Measurements from ENCODE around the gene GRIA3.
A peak's percentile ranks its signal among the peaks of the same experiment; 100 is the strongest.
"Not testable (repeated sequence)": the region's sequence is repeated elsewhere in the genome, so short reads cannot be mapped to it uniquely, and the experiment has no call there.

GRIA3 gene

DNA sequence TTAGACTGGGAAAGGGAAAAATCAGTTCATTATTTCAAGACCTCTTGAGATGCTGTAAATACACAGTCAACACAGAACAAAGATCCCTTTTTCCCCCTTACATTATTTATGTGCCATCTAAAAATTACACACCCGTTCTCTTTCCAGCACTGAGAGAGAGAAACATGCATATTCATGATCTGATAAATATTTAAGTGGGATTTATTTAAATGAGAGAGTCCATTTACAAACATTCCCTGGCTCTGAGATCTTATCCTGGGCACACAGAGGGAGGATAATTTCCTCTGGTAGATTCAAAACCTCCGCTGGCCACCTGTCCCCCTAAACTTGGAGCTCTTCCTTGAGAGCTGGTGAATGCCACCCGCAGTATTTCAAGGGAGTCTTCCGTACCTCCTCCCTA lies 88.6 kb downstream of the GRIA3 start:
- DNase-seq, result no peak

DNA sequence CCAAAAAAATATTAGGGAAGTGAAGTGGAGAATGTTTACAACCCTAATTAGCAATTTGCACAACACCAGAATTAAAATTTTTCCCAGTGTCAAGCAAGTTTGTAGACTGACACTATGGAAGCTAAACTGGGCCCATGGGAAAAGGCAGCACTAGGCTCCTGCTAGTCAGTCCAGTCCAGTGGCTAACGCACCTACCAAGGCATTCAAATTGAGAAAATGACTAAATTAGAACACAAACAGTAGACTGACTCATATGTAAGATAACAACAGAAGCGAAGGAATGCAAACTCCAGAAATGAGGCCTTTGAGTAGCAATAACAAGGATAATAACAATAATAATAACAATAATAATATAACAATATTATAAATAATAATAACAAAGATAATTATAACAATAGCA lies 90.7 kb downstream of the GRIA3 start:
- no peak for DNase-seq

DNA sequence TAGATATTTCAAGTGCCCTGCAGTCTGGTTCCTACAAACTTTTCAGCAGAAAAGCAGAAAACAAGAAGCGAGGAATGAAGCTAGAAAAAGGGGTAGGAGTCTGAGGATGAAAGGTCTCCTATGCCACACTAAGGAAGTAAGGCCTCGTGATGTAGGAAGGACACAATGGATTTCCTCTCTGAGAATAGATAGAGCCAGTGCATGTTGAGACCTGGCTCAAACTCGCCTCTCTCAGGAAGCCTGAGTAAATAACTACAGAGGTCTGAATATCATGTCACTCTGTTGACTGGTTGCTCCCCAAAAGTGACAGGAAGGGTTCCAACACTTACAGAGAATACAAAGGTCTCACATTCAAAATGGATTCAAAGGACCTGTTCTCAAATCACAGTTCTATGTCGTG lies 93.3 kb downstream of the GRIA3 start:
- no peak for DNase-seq

DNA sequence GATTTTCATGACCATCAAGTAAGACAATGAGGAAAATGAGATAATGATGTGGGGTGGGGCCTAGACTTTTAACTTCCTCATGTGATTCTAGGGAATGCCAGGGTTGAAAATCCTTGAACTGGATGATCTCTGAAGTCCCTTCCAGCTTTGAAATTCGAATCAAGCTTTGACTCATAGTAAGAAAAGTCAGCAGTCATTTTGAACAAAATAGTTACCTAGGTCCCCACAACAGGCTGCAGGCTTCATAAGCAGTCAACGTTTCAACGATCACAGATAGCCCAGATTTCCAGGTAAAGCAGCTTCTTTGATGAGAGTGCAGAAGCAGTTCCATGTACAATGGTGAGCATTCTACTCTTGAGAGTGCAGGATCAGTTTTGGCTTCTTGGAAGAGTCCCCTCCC lies 93.7 kb downstream of the GRIA3 start:
- no peak for DNase-seq

DNA sequence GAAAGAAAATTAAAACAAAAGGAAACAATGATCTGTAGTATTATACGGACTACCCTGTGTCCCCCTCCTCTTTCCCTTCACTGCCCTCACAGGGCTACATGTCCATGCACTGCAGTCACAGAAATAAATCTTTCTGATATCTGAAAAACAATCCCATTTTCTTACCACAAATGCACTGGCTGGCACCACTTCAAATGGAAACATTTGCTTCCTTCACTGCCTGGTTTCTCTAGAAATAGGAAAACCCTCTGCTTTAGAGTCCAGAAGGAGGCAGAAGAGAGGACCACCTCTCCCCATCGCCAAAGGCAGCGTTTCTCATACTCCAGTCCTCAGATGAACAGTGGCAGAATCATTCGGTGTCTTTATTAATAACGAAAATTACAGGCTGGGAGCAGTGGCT lies 98.2 kb downstream of the GRIA3 start:
- DNase-seq, result no peak

DNA sequence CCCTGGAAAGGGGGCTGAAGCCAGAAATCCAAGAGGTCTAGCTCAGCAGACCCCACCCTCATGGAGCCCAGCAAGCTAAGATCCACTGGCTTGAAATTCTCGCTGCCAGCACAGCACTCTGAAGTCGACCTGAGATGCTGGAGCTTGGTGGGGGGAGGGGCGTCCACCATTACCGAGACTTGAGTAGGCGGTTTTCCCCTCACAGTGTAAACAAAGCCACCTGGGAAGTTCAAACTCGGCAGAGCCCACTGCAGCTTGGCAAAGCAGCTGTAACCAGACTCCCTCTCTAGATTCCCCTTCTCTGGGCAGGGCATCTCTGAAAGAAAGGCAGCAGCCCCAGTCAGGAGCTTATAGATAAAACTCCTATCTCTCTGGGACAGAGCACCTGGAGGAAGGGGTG lies 99.3 kb downstream of the GRIA3 start:
- DNase-seq, result not testable (repeated sequence)

DNA sequence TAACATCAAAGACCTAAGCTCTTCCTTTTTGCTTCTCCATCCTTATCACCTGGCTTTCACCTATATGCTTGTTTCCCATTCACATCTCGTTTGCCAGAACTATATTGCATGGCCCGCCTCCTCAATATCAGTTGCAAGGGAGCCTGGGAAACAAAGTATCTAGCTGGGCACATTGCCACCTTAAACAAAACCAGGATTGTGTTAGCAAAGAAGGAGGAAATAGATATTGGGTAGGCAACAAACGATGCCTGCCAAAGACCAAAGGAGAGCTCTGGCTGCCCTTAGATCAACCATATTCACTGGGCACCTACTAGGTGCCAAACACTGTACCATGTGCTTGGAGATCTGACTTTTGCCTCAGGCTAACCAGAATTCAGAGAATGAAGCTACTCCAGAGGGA lies 107.5 kb downstream of the GRIA3 start:
- no peak for DNase-seq

DNA sequence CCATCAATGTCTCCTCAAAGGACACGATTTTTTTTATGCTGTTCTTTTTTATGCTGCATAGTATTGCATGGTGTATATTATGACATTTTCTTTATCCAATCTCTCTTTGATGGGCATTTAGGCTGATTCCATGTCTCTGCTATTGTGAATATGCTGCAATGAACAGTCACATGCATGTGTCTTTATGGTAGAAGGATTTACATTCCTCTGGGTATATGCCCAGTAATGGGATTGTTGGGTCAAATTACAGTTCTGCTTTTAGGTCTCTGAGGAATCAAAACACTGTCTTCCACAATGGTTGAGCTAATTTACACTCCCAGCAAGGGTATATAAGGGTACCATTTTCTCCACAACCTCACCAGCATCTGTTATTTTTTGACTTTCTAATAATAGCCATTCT lies 113.9 kb downstream of the GRIA3 start:
- DNase-seq, result no peak

DNA sequence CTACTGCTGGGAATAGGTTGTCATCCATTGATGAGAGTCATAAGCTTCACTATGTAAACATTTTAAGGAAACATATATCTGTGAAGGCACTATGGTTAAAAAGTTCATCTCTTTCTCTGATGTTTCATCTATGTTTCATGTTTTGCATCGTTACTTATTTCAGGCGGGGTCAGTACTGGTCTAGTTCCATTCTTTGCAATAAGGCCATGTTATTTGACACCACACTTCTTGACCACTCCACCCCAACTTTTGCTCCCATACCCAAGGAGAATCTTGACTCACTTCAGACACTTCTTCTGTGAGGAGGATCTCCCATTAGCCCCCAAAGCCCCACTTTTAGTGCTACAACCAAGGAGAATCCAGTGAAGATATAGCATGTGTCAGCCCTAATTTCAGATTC lies 119.4 kb downstream of the GRIA3 start:
- DNase-seq, result no peak

DNA sequence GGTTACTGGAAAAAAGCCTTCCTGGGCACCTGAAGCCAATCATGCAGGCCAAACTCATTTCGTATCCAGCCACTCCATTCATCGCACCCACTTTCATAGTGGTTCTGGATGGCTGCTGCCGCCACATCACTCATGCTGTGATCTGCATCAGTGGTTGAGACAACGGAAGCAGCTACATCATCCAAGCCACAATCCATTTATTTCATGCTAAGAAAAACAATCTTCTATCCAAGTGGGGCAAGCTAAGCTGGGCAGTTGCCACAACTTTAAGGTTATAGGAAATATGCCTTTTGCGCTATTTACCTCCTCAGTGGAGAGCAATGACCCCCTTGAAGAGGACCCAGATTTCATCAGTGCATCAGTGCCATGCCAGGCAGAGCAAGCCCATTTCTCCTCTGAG lies 124.6 kb downstream of the GRIA3 start:
- no peak for DNase-seq

DNA sequence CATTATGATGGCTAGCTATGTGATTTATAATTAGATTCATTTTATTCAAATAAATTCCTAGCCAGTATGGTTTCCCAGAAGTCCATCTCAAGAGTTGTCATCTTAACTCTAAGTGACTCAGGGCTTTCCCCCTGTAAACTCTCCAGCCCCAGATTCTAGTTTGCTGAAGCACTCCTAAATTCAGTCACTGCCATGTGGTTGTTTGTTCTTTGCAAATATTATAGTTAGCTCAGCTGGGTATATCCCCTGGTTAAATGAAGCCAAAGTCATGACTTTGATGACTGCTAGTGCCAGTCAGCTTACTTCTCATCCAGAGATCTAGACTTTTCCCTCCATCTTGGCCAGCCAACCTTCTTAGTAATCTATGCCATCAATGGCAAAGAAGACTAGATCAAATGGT lies 126.0 kb downstream of the GRIA3 start:
- no peak for DNase-seq

DNA sequence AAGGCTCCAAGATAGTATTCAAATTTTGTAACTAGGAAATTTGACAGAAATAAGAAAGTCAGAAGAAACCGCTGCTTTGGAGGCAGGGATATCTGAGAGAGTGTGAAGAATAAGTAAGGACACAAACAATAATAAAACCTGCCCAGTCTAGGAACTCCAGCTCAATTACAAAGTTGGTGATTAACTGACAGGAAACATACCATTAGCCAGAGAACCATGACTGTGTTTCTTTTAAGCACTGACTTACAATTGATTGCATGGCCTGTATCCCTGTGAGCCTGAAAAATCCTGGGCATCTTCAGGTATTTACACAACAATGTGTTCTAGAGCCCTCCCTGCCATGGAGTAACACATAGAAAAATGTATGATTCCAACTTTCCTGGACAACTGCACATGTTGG lies 127.4 kb downstream of the GRIA3 start:
- no peak for DNase-seq

DNA sequence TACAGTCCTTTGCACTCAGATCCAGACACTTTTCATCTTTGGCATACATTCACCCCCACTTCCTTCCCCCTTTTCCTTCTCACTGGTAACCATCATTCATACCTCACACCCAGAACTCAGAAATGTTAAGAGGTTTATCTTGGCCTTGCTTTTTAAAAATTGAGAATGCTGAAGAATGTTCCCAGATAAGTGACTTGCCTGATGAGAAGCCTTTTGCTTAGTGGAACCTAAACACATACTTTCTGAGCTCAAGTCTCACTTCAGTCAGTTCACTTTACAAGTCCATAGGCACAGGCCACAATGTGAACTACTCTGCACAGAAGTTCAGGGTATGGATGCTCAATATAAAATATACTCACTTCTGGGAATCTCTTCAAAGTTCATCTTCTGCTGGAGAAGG lies 129.4 kb downstream of the GRIA3 start:
- no peak for DNase-seq

DNA sequence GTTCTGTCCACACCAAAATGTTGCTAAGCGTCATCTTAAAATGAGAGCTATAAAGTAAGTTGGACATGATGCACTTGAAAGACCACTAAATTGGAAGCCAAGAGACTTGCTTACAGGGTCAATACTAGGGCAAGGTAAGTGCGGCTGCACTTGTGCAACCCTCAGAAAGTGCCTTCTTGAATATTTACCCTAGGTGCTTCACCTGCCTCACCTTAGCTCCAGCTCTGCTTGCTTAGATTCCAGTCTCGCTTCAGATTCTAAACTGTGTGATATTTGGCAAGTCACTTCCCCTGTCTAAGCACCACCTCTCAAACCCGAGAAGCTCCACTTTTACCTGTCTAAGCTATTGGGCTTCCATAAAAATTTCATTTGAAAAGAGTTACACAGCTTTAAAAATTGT lies 136.5 kb downstream of the GRIA3 start:
- no peak for DNase-seq

DNA sequence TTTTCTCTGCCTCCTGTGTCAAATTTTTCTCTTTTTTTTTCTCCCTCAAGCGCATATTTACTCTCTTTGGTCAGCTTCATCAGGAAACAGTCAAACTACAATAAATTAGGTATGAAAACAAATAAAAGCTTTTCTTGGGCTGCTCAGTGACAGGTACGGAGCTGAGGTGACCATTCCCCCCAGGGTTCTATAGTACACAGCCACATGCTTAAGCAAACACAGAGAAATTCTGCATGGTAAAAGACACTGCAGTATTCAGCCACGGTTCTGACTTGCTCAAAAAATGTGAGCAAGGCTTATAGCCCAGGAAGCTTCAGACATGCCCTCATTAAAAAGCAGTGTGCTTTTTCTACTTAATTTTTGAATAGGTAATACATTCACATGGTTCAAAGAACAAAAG lies 138.5 kb downstream of the GRIA3 start:
- DNase-seq, result no peak

DNA sequence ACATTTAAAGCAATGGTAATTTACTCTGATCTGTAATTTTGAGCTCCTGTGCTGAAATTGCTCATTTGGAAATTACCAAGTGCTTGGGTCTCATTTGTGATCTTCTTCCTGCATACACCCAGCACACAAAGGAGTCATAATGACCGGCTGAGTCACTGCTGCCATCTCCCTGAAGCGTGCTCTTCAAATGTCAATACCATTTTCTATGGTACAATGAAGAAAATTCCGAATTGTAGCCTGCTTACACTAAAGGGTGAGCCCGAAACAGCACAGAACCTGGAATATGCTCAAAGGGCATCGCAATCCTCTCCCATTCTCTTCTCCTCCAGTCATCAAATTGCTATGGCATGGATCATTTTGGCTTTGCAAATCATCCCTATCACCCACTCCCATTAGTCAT lies 140.5 kb downstream of the GRIA3 start:
- peak in 7 of 56 donors; percentile 0 to 3 (median 0) for DNase-seq

DNA sequence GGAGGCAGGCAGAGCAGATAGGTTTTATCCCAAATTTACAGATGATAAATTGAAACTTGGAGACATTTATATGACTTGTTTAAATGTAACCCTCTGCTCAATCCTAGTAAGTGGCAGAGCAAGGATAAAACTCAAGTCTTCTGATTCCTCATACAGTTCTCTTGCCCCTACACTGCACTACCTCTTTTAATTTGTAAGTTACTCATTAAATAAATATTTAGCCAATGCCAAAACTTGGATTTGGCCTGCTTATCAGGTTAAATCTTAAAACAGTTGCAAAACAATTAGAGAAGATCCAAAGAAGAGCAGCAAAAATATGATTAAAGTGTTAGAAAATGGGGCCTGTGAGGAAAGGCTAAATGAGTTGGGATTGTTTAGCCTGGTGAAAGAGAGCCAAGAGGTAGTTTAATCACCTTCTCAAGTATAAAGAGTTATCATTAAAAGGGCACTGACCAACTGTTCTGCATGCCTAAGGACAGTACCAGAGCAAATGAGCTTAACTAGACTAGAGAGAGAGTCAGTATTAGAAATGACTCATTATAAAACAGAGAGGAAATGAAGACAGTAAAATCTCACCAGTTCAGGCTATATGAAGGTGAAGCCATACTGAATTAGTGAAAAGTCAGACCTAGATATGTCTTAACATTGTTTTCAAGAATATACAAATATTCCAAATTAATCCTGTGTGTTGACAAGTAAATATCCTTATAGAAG lies 146.3 kb downstream of the GRIA3 start:
- DNase-seq, result no peak

DNA sequence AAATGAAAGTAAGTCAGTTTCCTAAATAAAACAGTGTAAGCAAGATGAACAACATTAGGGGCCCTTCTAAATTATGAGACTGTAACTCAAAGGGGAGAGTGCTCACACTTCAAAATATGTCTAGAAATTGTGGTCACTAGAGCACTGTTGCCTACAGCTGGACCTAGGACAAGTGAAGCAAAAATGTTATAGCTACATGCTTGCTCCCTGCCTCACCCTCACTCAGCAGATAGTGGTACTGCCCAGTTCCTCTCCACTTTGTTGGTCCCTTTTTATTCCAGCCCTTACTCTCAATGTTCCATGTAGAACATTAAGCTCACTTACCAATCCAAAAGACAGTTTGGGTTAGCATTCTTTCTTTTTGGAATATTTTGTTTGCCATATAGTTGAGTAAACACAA lies 147.3 kb downstream of the GRIA3 start:
- no peak for DNase-seq

DNA sequence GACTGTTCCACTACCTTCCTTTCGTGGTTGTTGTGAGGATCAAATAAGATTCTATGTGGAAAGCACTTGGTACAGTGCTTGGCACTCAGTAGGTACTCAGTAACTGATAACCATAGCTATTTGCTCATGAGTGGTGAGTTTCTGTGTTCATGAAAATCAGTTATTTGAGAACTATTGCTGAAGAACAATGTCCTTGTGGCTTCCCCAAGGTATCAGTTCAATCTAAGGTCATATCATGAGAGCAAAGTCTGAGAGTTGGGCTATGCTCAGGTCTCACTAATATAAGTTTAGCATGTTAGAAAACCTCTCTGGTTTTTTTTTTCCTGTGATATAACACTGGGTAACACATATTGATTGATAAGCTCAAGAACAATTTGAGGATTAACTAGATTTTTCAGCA lies 147.8 kb downstream of the GRIA3 start:
- no peak for DNase-seq

DNA sequence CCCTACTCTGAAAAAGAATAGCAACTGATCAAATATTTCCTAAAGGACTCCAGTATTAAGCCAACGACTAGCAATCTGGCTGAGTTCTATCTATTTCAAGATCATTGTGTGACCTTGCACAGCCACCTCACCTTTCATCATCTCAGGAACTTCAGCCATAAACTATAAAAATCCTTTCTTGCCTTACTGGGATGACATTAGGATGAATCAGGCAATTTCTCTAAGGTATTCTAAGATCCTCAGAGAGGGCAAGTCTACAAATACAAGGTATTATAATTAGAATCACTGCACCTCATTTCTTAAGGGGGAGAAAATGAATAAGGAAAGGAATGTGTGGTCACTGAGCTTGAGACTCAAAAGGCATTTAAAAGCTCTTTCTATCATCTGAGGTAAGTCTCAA lies 152.6 kb downstream of the GRIA3 start:
- DNase-seq, result no peak

DNA sequence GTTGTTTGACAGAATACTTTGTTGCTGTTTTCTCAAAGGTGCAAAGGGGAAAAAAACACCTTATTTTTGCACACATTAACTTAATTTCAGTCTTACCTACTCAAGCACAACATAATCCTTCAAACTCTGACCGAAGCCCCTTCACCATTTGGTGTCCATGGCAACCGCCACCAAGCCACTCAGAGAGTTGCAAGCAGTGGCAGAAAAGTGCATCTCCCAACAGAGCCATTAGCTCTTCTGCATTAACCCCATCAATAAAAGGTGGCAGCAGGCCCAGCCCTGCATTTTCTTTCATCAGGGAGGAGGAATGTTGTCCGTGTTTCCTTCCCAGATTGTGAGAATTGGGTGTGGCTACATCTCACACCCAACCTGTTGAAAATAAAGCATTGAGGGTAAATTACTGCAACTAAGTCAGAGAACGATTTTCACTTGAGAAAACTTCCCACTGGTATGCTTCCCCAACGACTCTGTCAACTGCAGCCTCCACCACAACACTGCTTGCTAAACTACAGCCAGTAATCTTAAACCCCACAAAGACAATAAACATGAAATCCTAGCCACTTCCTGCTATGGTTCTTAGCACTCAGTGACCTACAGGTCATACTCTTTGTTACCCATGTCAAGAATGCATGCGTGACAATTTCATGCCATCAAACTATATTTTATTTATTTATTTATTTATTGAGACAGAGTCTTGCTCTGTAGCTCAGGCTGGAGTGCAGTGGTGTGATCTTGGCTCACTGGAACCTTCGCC lies 154.0 kb downstream of the GRIA3 start:
- no peak for DNase-seq

DNA sequence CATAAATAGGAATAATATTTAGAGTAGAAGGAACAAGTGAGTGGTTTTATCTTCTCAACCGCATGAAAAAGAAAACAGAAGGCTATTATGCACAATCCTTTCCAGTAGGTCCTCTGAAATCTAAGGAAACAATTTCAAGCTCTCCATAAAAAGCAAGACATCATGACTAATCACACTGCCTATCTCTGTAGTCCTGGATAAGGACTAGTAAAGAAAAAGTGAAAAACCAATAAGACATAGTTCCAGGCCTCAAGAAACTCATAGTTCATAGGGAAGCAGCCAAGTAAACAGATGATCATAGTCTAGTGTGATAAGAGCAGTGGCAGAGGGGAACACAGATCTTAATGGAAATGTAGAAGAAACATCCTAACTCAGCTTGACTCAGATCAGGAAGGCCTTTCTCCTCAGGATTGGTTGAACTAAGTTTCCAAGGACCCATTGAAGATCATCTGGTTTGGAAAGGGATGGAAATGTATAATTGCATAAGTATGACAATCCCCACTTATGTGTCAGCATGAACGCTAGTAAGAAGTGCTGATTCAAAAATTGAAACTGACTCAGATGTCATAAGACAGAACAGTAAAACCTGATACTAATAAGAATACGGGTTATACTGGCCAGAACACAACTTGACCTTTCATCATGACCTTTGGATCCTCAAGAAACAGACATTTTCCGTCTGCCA lies 155.3 kb downstream of the GRIA3 start:
- no peak for DNase-seq

DNA sequence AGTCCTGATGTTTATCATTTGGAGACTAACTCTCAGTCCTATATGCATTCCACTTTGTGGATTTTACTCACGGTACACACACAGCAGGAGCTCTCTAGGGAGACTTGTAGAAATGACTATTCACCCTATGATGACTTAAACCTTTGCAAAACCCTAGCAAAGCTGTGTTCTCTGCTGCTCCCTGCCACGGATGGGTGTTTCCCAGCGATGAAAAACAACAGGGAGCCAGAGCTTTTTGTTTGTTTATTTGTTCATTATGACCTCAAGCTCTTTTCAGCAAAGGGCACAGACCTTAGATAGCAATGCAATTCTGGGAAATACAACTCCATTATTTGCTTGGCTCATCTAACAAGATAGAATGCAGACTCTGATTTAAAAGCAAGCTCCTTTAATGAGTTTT lies 156.6 kb downstream of the GRIA3 start:
- no peak for DNase-seq

Measured in nucleus accumbens (tissue), 56 donors.